A172 (cell line): ENCODE measurements around the gene HTR6. TPM values are rescaled to one million over a fixed set of nuclear protein-coding genes. Genes with fewer than 3 reads are reported as not detected.
"Not testable (repeated sequence)": the region's sequence is repeated elsewhere in the genome, so short reads cannot be mapped to it uniquely, and the experiment has no call there.

ENCODE experiments used
- DNase-seq: peaks from one replicate; pipeline ENCODE4 v3.0.0-alpha.2; 2015; ENCODE audit warnings: low spot score
- total RNA-seq: library from RNA; depleted of rRNA; stranded (reverse); fragments of >200 nt; shearing (Covaris generic); gene quantifications from 2 replicates; pipeline ENCODE4 v1.2.3, GENCODE V29; 2014

HTR6 gene
- total RNA-seq, 1 experiment from 2014 or later, result not detected

GRCh38 chr1:19639228-19639627, 25.4 kb upstream of the HTR6 start:
- DNase-seq, result not testable (repeated sequence)

GRCh38 chr1:19639999-19640362, 24.7 kb upstream of the HTR6 start:
- no peak for DNase-seq

GRCh38 chr1:19640363-19641316, 24.0 kb upstream of the HTR6 start:
- DNase-seq, result peak; percentile 18

GRCh38 chr1:19643121-19643520, 21.6 kb upstream of the HTR6 start:
- DNase-seq, result peak; percentile 14

GRCh38 chr1:19643602-19644394, 20.9 kb upstream of the HTR6 start, which contains the start of gene NBL1:
NBL1 (plus strand) TSS chr1:19644311; CDS start chr1:19655031, 10,720 bp downstream.
- DNase-seq, result no peak

- no peak for DNase-seq
Observed at GRCh38 chr1:19644395-19644680, 20.3 kb upstream of the HTR6 start.

GRCh38 chr1:19644681-19645410, 19.8 kb upstream of the HTR6 start:
- DNase-seq, result no peak

- DNase-seq, result no peak
Observed at GRCh38 chr1:19645411-19646251, 19.0 kb upstream of the HTR6 start.

- DNase-seq, result no peak
Observed at GRCh38 chr1:19646377-19647319, 18.0 kb upstream of the HTR6 start.

- DNase-seq, result no peak
Observed at GRCh38 chr1:19647643-19648042, 17.0 kb upstream of the HTR6 start.

- DNase-seq, result no peak
Observed at GRCh38 chr1:19648239-19648638, 16.4 kb upstream of the HTR6 start.

- DNase-seq, result no peak
Observed at GRCh38 chr1:19648689-19649088, 16.0 kb upstream of the HTR6 start.

- DNase-seq, result no peak
Observed at GRCh38 chr1:19650416-19651140, 14.1 kb upstream of the HTR6 start.

- DNase-seq, result no peak
Observed at GRCh38 chr1:19651141-19651737, 13.4 kb upstream of the HTR6 start.

- DNase-seq, result peak; percentile 19
Observed at GRCh38 chr1:19654386-19654785, 10.3 kb upstream of the HTR6 start.

- no peak for DNase-seq
Observed at GRCh38 chr1:19654886-19655717, 9.6 kb upstream of the HTR6 start.

GRCh38 chr1:19655718-19656080, 9.0 kb upstream of the HTR6 start:
- DNase-seq, result no peak

- no peak for DNase-seq
Observed at GRCh38 chr1:19656134-19656779, 8.4 kb upstream of the HTR6 start.
